Peyer's patch (tissue), 4 donors: Measurements from ENCODE around the gene CAPS.

Experiments
- CTCF ChIP-seq, 6 experiments: fragments of 450-650 bp in 4 of 6; fragments of 200-600 bp in 2 of 6; sonication (generic) in 1 of 6; IDR thresholded peaks; one replicate each; pipeline ENCODE4 v1.5.1; 2017 to 2019; ENCODE audit warnings: antibody characterized with exemption in 6 of 6, mild to moderate bottlenecking in 3 of 6, moderate library complexity in 1 of 6
- POLR2A ChIP-seq, 2 donors: fragments of 450-650 bp; IDR thresholded peaks; one replicate each; pipeline ENCODE4 v1.5.1; 2017; ENCODE audit warnings: antibody characterized with exemption in 2 of 2, mild to moderate bottlenecking in 2 of 2, moderate library complexity in 2 of 2

DNA sequence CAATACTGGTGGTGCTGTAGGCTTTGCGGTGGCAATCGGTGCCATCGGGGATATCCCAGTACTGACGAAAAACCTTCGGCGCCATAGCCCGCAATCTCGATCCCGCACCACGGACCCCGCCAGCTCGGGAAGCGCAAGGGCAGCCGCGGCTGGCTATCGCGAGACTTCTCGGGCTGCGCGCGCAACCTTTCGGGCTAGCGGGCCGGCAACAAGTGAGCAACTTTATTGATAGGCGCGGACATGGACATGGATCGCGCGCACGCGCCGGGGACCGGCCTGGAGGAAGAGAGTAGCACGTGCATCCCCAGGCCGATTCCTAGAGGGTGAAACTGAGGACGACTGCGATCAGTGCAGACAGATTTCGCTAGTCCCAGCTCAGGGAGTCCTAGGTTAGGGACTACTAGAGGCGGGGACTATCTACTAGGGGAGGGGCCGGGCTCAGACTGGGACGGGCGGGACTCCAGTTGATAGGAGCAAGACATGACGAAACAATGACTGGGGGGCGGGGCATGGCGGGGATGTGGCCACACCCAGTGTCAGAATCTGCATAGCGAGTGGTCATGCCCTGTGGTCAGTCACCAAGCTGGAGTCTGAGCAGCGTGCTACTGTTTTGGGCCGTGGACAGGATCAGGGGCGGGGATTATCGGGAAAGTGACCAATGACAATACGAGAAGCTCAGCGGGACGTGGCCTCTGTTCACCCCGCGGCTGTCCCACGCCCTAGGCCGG lies 10.3 kb upstream of the CAPS start, which contains the start of gene NDUFA11:
- TF ChIP-seq CTCF (IDR thresholded peaks at IDR 0.05) (peak in 1 of 6 experiments; percentile 20), POLR2A (IDR thresholded peaks at IDR 0.05) (peak; percentile 33 to 68)
